GM10266 (cell line): ENCODE results near the gene DCST1.

Experiments used
- DNase-seq: peaks from one replicate; pipeline ENCODE4 v3.0.0; 2012; ENCODE audit errors: extremely low spot score
- CTCF ChIP-seq: IDR thresholded peaks from 2 replicates; pipeline ENCODE4 v1.5.1; 2012; ENCODE audit warnings: mild to moderate bottlenecking, low read depth; ENCODE audit not compliant: control insufficient read depth, insufficient read depth; ENCODE audit errors: missing control alignments

DCST1 gene

GRCh38 chr1:155007251-155007828 is 26.3 kb upstream of the DCST1 start:
- no peak for DNase-seq
- TF ChIP-seq CTCF, result no peak

- no peak for DNase-seq
- no peak for TF ChIP-seq CTCF
These were observed 25.3 kb upstream of the DCST1 start for GRCh38 chr1:155008015-155008941.

- no peak for TF ChIP-seq CTCF
- no peak for DNase-seq
These were observed 24.4 kb upstream of the DCST1 start for GRCh38 chr1:155009221-155009711.

GRCh38 chr1:155009742-155010141 is 23.9 kb upstream of the DCST1 start:
- TF ChIP-seq CTCF, result no peak
- no peak for DNase-seq

- no peak for TF ChIP-seq CTCF
- no peak for DNase-seq
These were observed 23.3 kb upstream of the DCST1 start for GRCh38 chr1:155010211-155010918.

- DNase-seq, result no peak
- no peak for TF ChIP-seq CTCF
These were observed 22.6 kb upstream of the DCST1 start for GRCh38 chr1:155011004-155011416.
